IMR-90 (cell line): ENCODE results near the gene SAMD11.

Experiments
- CTCF ChIP-seq: conservative IDR thresholded peaks from 2 replicates; pipeline ENCODE4 v1.5.1; 2012; ENCODE audit warnings: mild to moderate bottlenecking, low read depth, low read length, improper control_type of control experiment
- RFX5 ChIP-seq: IDR thresholded peaks from 2 replicates; pipeline ENCODE4 v1.8.0; 2012; ENCODE audit warnings: low read depth, mild to moderate bottlenecking, low read length, moderate library complexity

GRCh38 chr1:918843-919242, 4.9 kb upstream of the SAMD11 start:
- no peak for TF ChIP-seq RFX5
- TF ChIP-seq CTCF = no peak
